Measurements from ENCODE around the gene SERTM2.

SERTM2 gene

DNA sequence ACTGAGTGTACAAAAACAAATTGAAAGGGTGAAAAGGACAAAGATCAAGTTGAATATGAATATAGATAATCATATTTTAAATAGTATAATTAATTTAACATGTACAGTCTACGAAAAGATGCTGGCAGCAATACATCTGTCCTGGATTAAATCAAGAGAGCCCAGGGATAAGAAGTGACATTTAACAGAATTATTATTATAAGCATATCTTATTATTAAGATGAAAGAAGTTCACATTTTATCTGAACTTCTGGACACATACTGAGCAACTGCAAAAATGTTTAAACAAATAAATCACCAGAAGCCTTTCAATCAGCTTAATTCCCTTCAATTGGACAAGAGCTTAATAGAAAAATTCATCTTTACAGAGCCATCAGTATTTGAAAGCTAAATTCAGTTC is 50.4 kb downstream of the SERTM2 start:
- DNase-seq: no peak

DNA sequence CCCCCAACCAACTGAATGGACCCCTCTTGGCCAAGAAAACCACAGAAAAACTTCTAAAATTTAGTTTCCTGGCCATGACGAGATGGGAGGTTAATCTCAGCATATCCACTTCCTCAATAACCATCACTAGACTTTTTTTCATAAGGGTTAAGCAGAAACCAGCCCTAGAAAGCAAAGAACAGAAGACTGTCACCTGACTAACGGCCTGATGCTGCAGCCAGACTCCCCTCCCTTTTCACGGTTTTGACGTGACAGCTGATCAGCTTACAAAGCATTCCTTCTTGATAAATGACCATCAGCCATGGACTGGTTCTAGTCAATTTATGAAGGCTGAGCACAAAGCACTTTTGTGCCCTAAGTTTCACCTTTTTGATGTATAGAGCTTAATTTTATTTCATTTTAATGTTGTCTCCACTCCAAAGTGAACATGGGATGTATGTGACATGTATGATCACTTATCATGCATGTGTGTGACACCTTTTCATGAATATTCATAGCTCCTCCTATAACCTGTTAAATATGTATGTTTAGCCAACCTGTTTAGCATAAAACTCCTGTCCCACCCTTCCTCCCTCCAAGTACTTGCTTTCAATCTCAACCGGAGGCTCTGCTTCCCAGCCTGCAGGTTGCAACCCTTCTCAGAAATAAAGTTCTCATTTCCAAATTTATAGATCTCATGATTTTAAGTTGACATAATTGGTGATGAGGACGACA is 56.3 kb downstream of the SERTM2 start:
- DNase-seq: no peak

DNA sequence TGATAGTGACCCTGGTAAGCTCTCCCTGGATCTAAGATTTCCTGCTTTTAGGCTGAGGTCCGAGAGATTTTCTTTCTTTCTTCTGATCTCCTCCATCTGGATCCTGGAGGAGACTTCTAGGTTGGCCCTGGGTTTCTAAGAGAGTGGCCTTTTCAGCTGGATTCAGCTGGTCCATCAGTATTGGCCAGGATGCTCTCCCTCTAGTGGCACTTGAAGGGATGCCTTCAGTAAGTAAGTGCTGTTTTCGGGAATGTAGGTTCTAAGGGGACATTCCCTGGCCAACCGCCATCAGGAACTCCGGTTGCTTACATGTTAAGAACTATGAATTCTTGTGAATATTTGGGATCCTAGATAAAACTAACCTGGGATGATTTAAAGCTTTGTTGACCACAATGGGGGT is 56.9 kb downstream of the SERTM2 start:
- DNase-seq: no peak

- no peak for DNase-seq
Observed at GRCh38 chrX:111568817-111569216, 57.4 kb downstream of the SERTM2 start.

Data from amniotic stem cell (primary cell).